GM18517 (cell line): ENCODE data around the gene MIER2.
"Not testable (repeated sequence)": the region's sequence is repeated elsewhere in the genome, so short reads cannot be mapped to it uniquely, and the experiment has no call there.

Experiments used
- ATAC-seq: cut with Tn5 transposase; IDR thresholded peaks from one replicate; pipeline ENCODE4 v1.9.1; 2021; ENCODE audit warnings: mild to moderate bottlenecking, moderate library complexity; ENCODE audit not compliant: unreplicated experiment

Gene MIER2

GRCh38 chr19:289651-290371, 54.8 kb downstream of the MIER2 start:
- ATAC-seq = no peak

DNA sequence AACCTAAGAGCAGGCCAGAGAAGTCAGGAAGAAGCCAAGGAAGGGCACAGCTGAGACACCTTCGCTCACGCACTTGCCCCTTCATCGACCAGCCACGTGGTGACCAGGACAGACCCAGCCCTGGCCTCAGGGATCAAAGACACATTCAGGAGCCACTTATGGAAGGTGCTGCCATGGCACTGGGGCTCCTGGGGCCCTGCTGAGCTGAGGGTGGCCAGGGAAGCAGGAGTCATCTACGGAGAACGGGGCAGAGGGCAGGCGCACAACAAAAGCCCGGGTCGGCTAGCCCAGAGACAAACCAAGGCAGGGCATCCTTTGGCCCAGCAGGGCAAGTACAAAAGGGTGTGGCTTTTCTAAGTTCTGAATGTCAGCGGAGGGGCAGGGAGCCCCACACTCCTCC, 55.7 kb downstream of the MIER2 start:
- no peak for ATAC-seq

- ATAC-seq = no peak
Observed at GRCh38 chr19:287381-287871, 57.2 kb downstream of the MIER2 start.

DNA sequence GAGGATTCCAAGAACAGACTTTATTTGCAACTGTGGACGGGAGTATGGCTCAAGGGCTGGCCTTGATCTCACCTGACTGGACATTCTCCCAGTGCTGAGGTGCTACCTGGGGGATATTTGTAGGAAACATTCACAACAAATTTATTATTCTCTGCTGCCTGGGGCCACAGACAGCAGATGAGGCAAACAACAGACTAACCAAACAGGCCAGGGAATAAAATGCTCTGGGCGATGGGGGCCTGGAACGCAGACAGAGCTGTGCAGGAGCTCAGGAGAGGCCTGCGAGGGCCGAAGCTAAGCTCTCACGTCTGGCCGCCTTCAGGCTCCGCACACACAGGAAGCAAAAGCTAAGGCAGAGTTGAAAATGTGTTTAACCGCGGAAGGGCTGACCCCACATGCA, 61.2 kb downstream of the MIER2 start:
- ATAC-seq = no peak

DNA sequence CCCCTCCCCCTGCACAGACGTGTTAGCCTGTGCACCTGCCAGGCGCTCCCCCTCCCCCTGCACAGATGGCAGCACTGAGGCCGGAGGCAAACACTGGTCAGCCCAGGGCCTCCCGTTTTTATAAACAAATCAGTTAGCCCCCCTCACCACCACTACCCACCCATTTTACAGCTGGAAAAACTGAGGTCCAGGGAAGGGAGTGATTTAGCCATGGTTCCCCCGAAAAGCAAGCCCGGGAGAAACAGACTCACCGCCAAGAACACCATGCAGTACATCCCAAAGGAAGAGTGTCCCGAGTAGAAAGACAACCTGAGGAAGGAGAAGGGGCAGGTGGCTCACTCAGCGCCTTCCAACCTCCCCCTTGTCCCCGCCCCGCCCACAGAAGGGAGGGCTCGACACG, 62.1 kb downstream of the MIER2 start:
- no peak for ATAC-seq

- no peak for ATAC-seq
Observed at GRCh38 chr19:281992-282391, 62.6 kb downstream of the MIER2 start.

DNA sequence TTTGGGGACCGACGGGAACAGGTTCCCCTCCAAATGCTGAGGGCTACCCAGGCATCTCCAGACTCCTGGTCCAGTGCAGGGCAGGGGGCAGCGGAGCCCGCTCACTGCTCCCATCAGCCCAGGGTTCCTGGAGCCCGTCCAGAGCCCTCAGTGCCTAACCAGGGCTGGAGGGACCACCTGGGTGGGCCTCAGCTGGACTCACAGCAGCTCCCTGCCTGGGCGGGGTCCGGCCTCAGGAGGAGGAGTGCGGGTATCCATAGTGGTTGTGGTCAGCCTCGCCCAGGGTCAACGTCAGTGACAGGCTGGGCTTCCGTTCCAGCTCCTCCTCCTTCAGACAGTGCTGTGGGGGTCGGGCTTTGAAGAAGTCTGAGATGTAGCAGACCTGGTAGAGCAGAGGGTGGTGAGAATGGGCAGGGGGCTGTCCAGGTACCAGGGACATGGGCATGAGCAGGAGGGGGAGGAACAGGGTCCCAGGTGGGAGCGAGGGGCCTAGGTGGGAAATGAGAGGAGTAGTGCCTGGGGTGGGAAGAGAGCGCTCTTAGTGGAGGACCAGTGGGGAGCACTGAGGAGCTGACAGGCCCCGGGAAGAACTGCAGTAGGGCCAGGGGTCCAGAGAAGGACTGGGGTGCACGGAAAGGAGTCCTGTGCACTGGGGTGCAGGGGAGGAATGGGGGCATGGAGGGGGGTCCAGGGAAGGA, 63.3 kb downstream of the MIER2 start:
- ATAC-seq = no peak

DNA sequence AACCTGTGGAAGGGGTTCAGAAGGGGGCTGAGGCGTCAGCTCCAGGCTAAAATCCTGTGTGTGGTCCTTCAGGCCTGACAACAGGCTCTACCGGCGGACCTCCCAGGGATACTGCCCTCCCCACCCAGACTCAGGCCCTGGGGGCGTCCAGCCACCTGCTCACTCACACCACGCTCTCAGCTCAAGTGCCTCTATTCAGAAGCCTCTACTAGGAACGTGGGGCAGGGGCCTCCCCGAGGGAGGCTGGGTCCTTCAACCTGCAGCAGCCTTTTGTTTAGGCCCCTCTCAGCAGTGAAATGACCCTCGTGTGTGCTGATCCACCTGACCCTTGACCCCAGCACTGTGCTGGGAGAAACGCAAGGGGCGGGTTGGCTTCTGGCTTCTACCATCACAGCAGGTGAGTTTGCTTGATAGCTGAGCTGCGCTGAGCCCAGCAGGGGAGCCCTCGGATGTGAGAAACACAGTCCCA, 64.0 kb downstream of the MIER2 start:
- no peak for ATAC-seq

- ATAC-seq = no peak
Observed at GRCh38 chr19:279656-280055, 64.9 kb downstream of the MIER2 start.

DNA sequence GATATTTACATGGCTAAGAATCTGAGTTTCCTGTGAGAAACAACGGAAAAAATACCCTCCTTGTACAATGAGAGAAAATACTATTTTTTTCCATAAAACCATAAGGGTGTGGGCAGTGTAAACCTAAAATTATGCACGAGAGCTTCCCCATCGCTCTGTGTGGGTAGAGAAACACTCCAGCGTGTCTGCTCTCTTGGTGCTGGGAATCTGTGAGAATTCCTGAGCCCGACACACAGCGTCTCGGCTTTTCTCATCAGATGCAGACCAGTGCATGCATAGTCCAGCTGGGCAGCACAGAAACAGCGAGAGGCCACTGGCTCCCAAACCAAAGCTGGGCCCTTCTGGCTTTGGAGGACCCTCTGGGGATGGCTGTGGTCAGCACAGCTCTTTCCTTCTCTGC, 65.4 kb downstream of the MIER2 start:
- no peak for ATAC-seq

DNA sequence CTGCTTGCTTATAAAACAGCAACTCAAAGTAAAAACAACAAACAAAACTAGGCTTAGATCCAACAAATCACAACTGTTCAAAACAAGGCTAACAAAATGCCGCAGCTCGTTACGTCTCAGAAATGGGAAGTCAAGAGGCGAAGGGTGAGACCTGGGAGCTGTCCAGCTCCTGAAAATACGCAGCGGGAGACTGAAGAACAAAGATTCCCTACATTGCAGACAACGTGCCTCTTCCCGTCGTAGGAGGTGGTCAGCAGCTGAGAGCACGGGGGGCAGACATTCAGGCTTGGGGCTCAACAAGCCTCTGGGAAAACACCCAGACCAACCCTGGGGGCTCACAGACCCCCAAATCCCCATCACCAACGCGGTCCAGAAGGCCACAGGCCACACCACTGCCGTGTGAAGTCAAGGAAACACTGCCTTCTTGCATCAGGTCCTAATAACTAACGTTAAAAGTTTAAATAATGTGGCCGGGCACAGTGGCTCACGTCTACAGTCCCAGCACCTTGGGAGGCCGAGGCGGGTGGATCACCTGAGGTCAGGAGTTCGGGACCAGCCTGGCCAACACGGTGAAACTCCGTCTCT, 66.9 kb downstream of the MIER2 start:
- ATAC-seq = no peak

GRCh38 chr19:277131-277530, 67.5 kb downstream of the MIER2 start:
- ATAC-seq = no peak

DNA sequence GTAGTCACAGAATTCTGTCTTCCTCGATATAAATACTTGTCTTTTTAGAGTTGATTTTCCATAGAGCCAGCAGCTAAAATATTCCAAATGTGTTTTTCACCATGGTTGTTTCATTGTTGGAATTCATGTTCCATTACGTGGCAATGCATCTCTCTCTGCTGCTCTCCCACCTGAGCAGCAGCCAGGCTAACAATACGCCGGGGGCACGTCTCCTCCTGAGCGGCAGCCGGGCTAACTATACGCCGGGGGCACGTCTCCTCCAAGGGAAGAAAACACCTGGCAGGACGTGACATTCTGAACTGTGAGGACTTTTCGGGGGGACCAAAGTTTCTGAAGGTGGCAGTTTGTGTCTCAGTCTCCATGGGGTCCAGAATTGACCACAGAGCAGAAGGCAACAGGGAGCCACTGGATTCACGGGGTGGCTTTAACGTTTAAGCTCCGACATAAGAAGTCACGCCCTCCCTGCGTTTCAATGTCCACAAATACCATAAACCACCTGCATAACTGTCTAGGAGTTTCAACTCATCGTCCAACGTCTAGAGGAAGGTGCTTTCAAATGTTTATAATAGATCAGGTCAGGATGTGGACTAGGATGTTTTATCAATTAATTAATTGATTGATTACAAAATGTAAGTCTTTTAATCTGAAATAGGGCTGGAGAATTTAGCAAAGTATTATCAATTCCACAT, 68.5 kb downstream of the MIER2 start:
- no peak for ATAC-seq

DNA sequence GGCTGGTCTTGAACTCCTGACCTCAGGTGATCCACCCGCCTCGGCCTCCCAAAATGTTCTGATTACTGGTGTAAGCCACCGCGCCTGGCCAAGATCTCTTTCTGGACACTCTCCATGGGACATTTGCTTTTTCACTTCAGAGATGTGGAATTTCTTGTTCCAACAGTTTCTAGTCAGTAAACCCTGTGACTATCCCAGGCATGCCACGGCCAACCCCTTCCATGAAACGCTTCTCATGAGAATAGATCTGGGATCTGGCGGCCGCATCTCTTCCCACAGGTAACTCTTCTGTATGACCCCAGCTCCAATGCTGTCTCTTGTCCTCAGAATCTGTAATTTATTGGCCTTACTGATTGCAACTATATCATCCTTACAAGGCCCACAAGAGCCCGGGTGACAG, 69.6 kb downstream of the MIER2 start:
- no peak for ATAC-seq

GRCh38 chr19:273393-273792, 71.2 kb downstream of the MIER2 start:
- no peak for ATAC-seq

GRCh38 chr19:271856-272255, 72.7 kb downstream of the MIER2 start:
- no peak for ATAC-seq

GRCh38 chr19:270766-271318, 73.8 kb downstream of the MIER2 start:
- not testable (repeated sequence) for ATAC-seq

DNA sequence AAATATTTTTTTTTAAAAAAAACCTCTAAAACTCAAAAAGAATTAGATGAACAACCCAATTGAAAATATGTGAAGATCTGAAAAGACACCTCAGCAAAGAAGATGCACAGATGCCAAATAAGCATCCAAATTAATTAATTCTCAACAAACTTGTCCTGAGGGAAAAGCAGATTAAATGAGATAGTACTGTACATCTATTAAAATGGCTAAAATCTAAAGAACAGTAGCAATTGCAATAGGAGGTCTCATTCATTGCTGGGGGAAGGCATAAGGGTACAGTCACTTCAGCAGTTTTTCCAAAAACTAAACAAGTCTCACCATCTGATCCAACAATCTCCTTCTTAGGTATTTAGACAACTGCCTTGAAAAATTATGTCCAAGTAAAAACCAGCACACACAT, 75.4 kb downstream of the MIER2 start:
- no peak for ATAC-seq

DNA sequence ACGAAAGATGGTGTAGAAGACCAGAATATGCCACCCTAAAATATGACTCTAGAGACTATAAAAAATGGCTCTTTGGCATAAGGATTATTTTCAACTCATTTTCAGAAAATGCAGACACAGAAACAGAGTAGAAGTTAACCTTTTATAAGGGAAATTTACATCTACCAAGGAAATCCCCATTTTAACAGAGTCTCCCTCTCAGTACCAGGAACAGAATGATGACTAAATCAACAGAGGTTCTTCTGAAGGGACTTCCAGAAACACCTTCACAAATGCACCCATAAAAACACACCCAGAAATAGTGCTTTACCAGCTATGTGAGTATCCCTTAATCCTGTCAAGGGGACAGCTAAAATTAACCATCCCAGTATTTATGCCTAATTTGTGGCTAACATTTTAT, 82.5 kb downstream of the MIER2 start:
- no peak for ATAC-seq

DNA sequence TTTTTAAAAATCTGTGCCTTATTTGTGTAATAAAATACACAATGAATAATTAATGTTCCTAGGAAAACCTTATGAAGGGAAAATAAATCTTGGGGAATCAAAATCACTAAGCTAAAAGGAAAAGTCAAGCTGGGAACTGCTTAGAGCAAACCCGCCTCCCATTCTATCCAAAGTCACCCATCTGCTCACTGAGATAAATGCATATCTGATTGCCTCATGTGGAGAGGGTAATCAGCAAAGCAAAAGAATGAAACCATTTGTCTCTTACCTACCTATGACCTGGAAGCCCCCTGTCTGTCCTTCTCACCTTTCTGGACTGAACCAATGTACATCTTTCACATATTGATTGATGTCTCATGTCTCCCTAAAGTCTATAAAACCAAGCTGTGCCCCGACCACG, 87.8 kb downstream of the MIER2 start:
- ATAC-seq = not testable (repeated sequence)
